ENCODE measurements around the gene FUT1.

- TF ChIP-seq POLR2AphosphoS5 (IDR thresholded peaks at IDR 0.05; ENCODE audit: borderline replicate concordance, low read depth, low read length), result peak; percentile 17; the same call in 1 of the 2 replicates
- no peak for TF ChIP-seq EZH2 (IDR thresholded peaks at IDR 0.05)
- TF ChIP-seq FOXP2 (optimal IDR thresholded peaks at IDR 0.05; ENCODE audit: control extremely low read depth, extremely low read length, insufficient read depth), result no peak
These were observed 36.7 kb downstream of the FUT1 start for GRCh38 chr19:48715681-48716171.

Data from SK-N-MC (cell line).